Adipose tissue (tissue), 3 donors: ENCODE results near the gene LURAP1L. TPM values are rescaled to one million over a fixed set of nuclear protein-coding genes. Genes with fewer than 3 reads are reported as not detected.

Source experiments
- H3K27ac ChIP-seq: one replicate; pipeline ENCODE4 v1.5.1; 2013; ENCODE audit warnings: low read depth, low read length
- WGBS, 3 donors: extraction: QIAGEN DNeasy Blood & Tissue Kit; methylation state at CpG; one replicate each; pipeline ENCODE4 v1.1.7; 2013; 5-methylcytosine and 5-hydroxymethylcytosine counted together
- polyA plus RNA-seq, 3 donors: library from polyadenylated mRNA; stranded (reverse); fragments of 200-250 nt; gene quantifications; one replicate each; pipeline ENCODE4 v1.2.3, GENCODE V29; 2013
- donor health status: healthy with polysubstance abuse.
- donor health status: Bipolar disorder and iron deficiency.
- donor health status: healthy.

The LURAP1L gene
- polyA plus RNA-seq, 3 donors: 9.9 to 18.7 (median 11.1) TPM

- H3K27ac ChIP-seq: no peak overlapping the region
- 88 to 100% (median 92%) methylated on average over 2 of the region's 2 CpGs for WGBS, 3 donors
These were observed 26.4 kb downstream of the LURAP1L start for GRCh38 chr9:12801187-12801586.

- H3K27ac ChIP-seq: no peak overlapping the region
These were observed 26.8 kb downstream of the LURAP1L start for GRCh38 chr9:12801663-12802062.

- no peak overlapping the region for H3K27ac ChIP-seq
These were observed 27.3 kb downstream of the LURAP1L start for GRCh38 chr9:12802093-12802492.

GRCh38 chr9:12808569-12808968 lies 33.7 kb downstream of the LURAP1L start:
- 85 to 100% (median 86%) methylated on average over 1 of the region's 1 CpG for WGBS, 3 donors
- H3K27ac ChIP-seq: no peak overlapping the region

More at GRCh38 chr9:12802093-12802492, 27.3 kb downstream of the LURAP1L start:
- 64 to 88% (median 74%) methylated on average over 1 of the region's 1 CpG for WGBS, 3 donors

- WGBS, 3 donors: 61 to 79% (median 72%) methylated on average over 2 of the region's 2 CpGs
- no peak overlapping the region for H3K27ac ChIP-seq
These were observed 34.9 kb downstream of the LURAP1L start for GRCh38 chr9:12809720-12810119.

- no peak overlapping the region for H3K27ac ChIP-seq
- WGBS, 3 donors: 89 to 94% (median 92%) methylated on average over 3 of the region's 3 CpGs
These were observed 37.1 kb downstream of the LURAP1L start for GRCh38 chr9:12811935-12812334.

- 27 to 52% (median 38%) methylated on average over 1 of the region's 1 CpG for WGBS, 3 donors
- H3K27ac ChIP-seq: no peak overlapping the region
These were observed 37.9 kb downstream of the LURAP1L start for GRCh38 chr9:12812710-12813109.

- H3K27ac ChIP-seq: no peak overlapping the region
- WGBS, 3 donors: 43 to 87% (median 82%) methylated on average over 1 of the region's 1 CpG
These were observed 38.7 kb downstream of the LURAP1L start for GRCh38 chr9:12813533-12813932.

- WGBS, 3 donors: 13 to 39% (median 25%) methylated on average over 6 of the region's 6 CpGs
- no peak overlapping the region for H3K27ac ChIP-seq
These were observed 39.4 kb downstream of the LURAP1L start for GRCh38 chr9:12813960-12814876.

- no peak overlapping the region for H3K27ac ChIP-seq
These were observed 40.0 kb downstream of the LURAP1L start for GRCh38 chr9:12814877-12815237.

- 82 to 89% (median 87%) methylated on average over 5 of the region's 5 CpGs for WGBS, 3 donors
- no peak overlapping the region for H3K27ac ChIP-seq
These were observed 41.1 kb downstream of the LURAP1L start for GRCh38 chr9:12815888-12816287.

GRCh38 chr9:12816656-12817101 lies 41.9 kb downstream of the LURAP1L start:
- WGBS, 3 donors: 45 to 93% (median 88%) methylated on average over 3 of the region's 3 CpGs
- no peak overlapping the region for H3K27ac ChIP-seq

GRCh38 chr9:12817702-12818101 lies 42.9 kb downstream of the LURAP1L start:
- no peak overlapping the region for H3K27ac ChIP-seq
- 49 to 81% (median 65%) methylated on average over 9 of the region's 9 CpGs for WGBS, 3 donors

GRCh38 chr9:12818431-12819000 lies 43.7 kb downstream of the LURAP1L start:
- H3K27ac ChIP-seq: no peak overlapping the region
- WGBS, 3 donors: 47 to 58% (median 51%) methylated on average over 3 of the region's 3 CpGs

- no peak overlapping the region for H3K27ac ChIP-seq
- 82 to 86% (median 86%) methylated on average over 9 of the region's 9 CpGs for WGBS, 3 donors
These were observed 44.8 kb downstream of the LURAP1L start for GRCh38 chr9:12819436-12820185.

GRCh38 chr9:12822111-12822510 lies 47.3 kb downstream of the LURAP1L start:
- 90 to 96% (median 94%) methylated on average over 2 of the region's 2 CpGs for WGBS, 3 donors
- H3K27ac ChIP-seq: no peak overlapping the region

- 36 to 67% (median 61%) methylated on average over 3 of the region's 3 CpGs for WGBS, 3 donors
- no peak overlapping the region for H3K27ac ChIP-seq
These were observed 52.2 kb downstream of the LURAP1L start for GRCh38 chr9:12826924-12827565.

GRCh38 chr9:12833701-12834100 lies 58.9 kb downstream of the LURAP1L start:
- WGBS, 3 donors: 77 to 92% (median 84%) methylated on average over 1 of the region's 1 CpG

GRCh38 chr9:12838546-12838945 lies 63.7 kb downstream of the LURAP1L start:
- no peak overlapping the region for H3K27ac ChIP-seq

More at GRCh38 chr9:12833701-12834100, 58.9 kb downstream of the LURAP1L start:
- no peak overlapping the region for H3K27ac ChIP-seq
